Mammary epithelial cell (primary cell): ENCODE data around the gene KCNQ2.

ENCODE experiments used
- EZH2 ChIP-seq: IDR thresholded peaks from 2 replicates; pipeline ENCODE4 v1.6.1; 2012; ENCODE audit warnings: low read length, inconsistent platforms, borderline replicate concordance
- TF ChIP-seq, protein P1 (sequence below), 2 donors: IDR thresholded peaks in 1 of 2; conservative IDR thresholded peaks in 1 of 2; 2 replicates each; pipeline ENCODE4 v1.5.1; 2011 to 2012; ENCODE audit warnings: inconsistent platforms in 2 of 2, low read length in 2 of 2, mild to moderate bottlenecking in 2 of 2, control low read depth in 1 of 2, low read depth in 1 of 2; ENCODE audit not compliant: insufficient read depth in 1 of 2; ENCODE audit errors: extremely low read depth in 1 of 2

- TF ChIP-seq, protein P1, sequence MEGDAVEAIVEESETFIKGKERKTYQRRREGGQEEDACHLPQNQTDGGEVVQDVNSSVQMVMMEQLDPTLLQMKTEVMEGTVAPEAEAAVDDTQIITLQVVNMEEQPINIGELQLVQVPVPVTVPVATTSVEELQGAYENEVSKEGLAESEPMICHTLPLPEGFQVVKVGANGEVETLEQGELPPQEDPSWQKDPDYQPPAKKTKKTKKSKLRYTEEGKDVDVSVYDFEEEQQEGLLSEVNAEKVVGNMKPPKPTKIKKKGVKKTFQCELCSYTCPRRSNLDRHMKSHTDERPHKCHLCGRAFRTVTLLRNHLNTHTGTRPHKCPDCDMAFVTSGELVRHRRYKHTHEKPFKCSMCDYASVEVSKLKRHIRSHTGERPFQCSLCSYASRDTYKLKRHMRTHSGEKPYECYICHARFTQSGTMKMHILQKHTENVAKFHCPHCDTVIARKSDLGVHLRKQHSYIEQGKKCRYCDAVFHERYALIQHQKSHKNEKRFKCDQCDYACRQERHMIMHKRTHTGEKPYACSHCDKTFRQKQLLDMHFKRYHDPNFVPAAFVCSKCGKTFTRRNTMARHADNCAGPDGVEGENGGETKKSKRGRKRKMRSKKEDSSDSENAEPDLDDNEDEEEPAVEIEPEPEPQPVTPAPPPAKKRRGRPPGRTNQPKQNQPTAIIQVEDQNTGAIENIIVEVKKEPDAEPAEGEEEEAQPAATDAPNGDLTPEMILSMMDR (conservative IDR thresholded peaks at IDR 0.05 in 1 of 2, IDR thresholded peaks at IDR 0.05 in 1 of 2; ENCODE audit: extremely low read depth in 1 of 2, insufficient read depth in 1 of 2, low read depth in 1 of 2, low read length in 2 of 2): no peak
- TF ChIP-seq EZH2: no peak
Observed at GRCh38 chr20:63463400-63464288, 8.8 kb downstream of the KCNQ2 start.
